SK-N-MC (cell line): Measurements from ENCODE around the gene WFDC12.

Experiments
- EZH2 ChIP-seq: fragments of 200-600 bp; sonication (generic); IDR thresholded peaks from one replicate; pipeline ENCODE4 v1.6.1; 2017; ENCODE audit warnings: antibody characterized with exemption
- FOXP2 ChIP-seq: optimal IDR thresholded peaks from 2 replicates; pipeline ENCODE3; 2011; ENCODE audit warnings: mild to moderate bottlenecking, moderate library complexity; ENCODE audit not compliant: insufficient read depth; ENCODE audit errors: extremely low read length, control extremely low read depth
- POLR2AphosphoS5 ChIP-seq: IDR thresholded peaks from 2 replicates; pipeline ENCODE4 v1.6.1; 2012; ENCODE audit warnings: mild to moderate bottlenecking, low read depth, low read length, borderline replicate concordance

GRCh38 chr20:45100563-45101245 is 23.6 kb downstream of the WFDC12 start, which contains the start of gene KCNS1:
- TF ChIP-seq EZH2 = no peak
- no peak for TF ChIP-seq POLR2AphosphoS5
- TF ChIP-seq FOXP2 = no peak
